GM12878 (cell line): ENCODE results near the gene PRKCQ. TPM values are rescaled to one million over a fixed set of nuclear protein-coding genes. Genes with fewer than 3 reads are reported as not detected.

Experiments
- ATAC-seq: fragments of 200-7000 bp; cut with Tn5 transposase; 3 replicates; pipeline ENCODE4 v1.9.1; 2020; ENCODE audit warnings: mild to moderate bottlenecking, moderate library complexity
- BruUV-seq: library from RNA; stranded (reverse); fragments of 400-500 nt; replicated peaks from 2 replicates; lab custom pipeline; 2021; lab: Mats Ljungman, UMichigan
- CTCF ChIA-PET: fragments of 300-600 bp; sonication (Branson Sonifier 250); formaldehyde crosslinking; extraction: SDS; loops from one replicate; lab custom pipeline; 2021; ENCODE audit warnings: inconsistent platforms; lab: Yijun Ruan, JAX
- POLR2A ChIA-PET: fragments of 350-600 bp; formaldehyde crosslinking; extraction: SDS; loops from one replicate; lab custom pipeline; 2021; ENCODE audit warnings: inconsistent platforms; lab: Charles Lee
- RAD21 ChIA-PET: fragments of 300-600 bp; sonication (Branson Sonifier 250); formaldehyde crosslinking; loops from one replicate; lab custom pipeline; 2023; ENCODE audit warnings: antibody characterized with exemption; ENCODE audit not compliant: unreplicated experiment; lab: Charles Lee
- SMC1A ChIA-PET: fragments of 300-600 bp; sonication (Branson Sonifier 250); formaldehyde crosslinking; loops from one replicate; lab custom pipeline; 2023; ENCODE audit not compliant: unreplicated experiment, uncharacterized antibody; lab: Charles Lee
- DNase-seq: peaks from one replicate; pipeline ENCODE4 v3.0.0-alpha.2; 2011; ENCODE audit warnings: low read depth, low spot score
- FAIRE-seq: peaks from 3 replicates; lab custom pipeline; 2011; peaks lifted over from hg19 to GRCh38; lab: Jason Lieb, UNC
- H2AFZ ChIP-seq: 2 replicates; pipeline ENCODE4 v1.6.0; 2011; ENCODE audit warnings: low read depth, low read length, control low read depth; ENCODE audit not compliant: control insufficient read depth
- H3K27ac ChIP-seq: 2 replicates; pipeline ENCODE4 v1.5.1; 2011; ENCODE audit warnings: control low read depth; ENCODE audit not compliant: control insufficient read depth, insufficient read depth
- H3K27me3 ChIP-seq, 2 experiments: replicated peaks in 1 of 2; 2 replicates each; pipeline versions ENCODE4 v1.6.0 to v1.6.1; 2011; ENCODE audit warnings: low read length in 1 of 2; ENCODE audit not compliant: control insufficient read depth in 2 of 2, insufficient read depth in 2 of 2
- H3K36me3 ChIP-seq, 2 experiments: 2 replicates each; pipeline ENCODE4 v1.5.1; 2011; ENCODE audit warnings: low read length in 1 of 2; ENCODE audit not compliant: control insufficient read depth in 2 of 2, insufficient read depth in 2 of 2
- H3K4me1 ChIP-seq: 2 replicates; pipeline ENCODE4 v1.6.1; 2011; ENCODE audit warnings: mild to moderate bottlenecking, low read length, moderate library complexity, mixed read lengths; ENCODE audit not compliant: control insufficient read depth, insufficient read depth
- H3K4me2 ChIP-seq: 2 replicates; pipeline ENCODE4 v1.6.0; 2011; ENCODE audit warnings: control low read depth; ENCODE audit not compliant: control insufficient read depth, insufficient read depth
- H3K4me3 ChIP-seq: fragments of 200-600 bp; sonication (generic); 2 replicates; pipeline ENCODE4 v1.5.1; 2016
- H3K79me2 ChIP-seq: 2 replicates; pipeline ENCODE4 v1.6.0; 2011; ENCODE audit warnings: low read length; ENCODE audit not compliant: control insufficient read depth, insufficient read depth
- H3K9ac ChIP-seq: 2 replicates; pipeline ENCODE4 v1.8.0; 2011; ENCODE audit warnings: low read length, control low read depth, mixed read lengths; ENCODE audit not compliant: control insufficient read depth, insufficient read depth
- H3K9me3 ChIP-seq: replicated peaks from 3 replicates; pipeline ENCODE4 v1.5.1; 2011; ENCODE audit warnings: mild to moderate bottlenecking, low read length; ENCODE audit not compliant: control insufficient read depth, insufficient read depth
- H4K20me1 ChIP-seq: 2 replicates; pipeline ENCODE4 v1.6.0; 2011; ENCODE audit not compliant: control insufficient read depth, insufficient read depth
- DPF2 ChIP-seq: fragments of 450-650 bp; IDR thresholded peaks from 2 replicates; pipeline ENCODE4 v1.6.1; 2017; ENCODE audit warnings: mild to moderate bottlenecking
- KAT2A ChIP-seq: conservative IDR thresholded peaks from 2 replicates; pipeline ENCODE4 v1.6.1; 2011; ENCODE audit warnings: low read depth, low read length; ENCODE audit not compliant: control insufficient read depth
- MAX ChIP-seq: IDR thresholded peaks from 2 replicates; pipeline ENCODE4 v1.6.1; 2012; ENCODE audit warnings: low read depth, low read length, improper control_type of control experiment
- NFYB ChIP-seq: IDR thresholded peaks from 2 replicates; pipeline ENCODE4 v1.6.1; 2011; ENCODE audit warnings: low read depth, mild to moderate bottlenecking, low read length, improper control_type of control experiment, moderate library complexity; ENCODE audit not compliant: insufficient read depth
- POU2F2 ChIP-seq: IDR thresholded peaks from 3 replicates; pipeline ENCODE4 v1.6.1; 2011; ENCODE audit warnings: low read depth, mild to moderate bottlenecking, low read length, borderline replicate concordance
- RBBP5 ChIP-seq: fragments of 200-600 bp; sonication (generic); conservative IDR thresholded peaks from 2 replicates; pipeline ENCODE4 v1.6.1; 2016
- SREBF2 ChIP-seq: IDR thresholded peaks from 2 replicates; pipeline ENCODE4 v1.6.1; 2012; ENCODE audit warnings: mild to moderate bottlenecking, low read length
- WGBS: methylation state at CpG from one replicate; pipeline ENCODE4 v1.1.6; 2016; ENCODE audit warnings: low lambda C conversion rate; ENCODE audit not compliant: insufficient replicate concordance, insufficient coverage; ENCODE audit errors: missing lambda C conversion rate; 5-methylcytosine and 5-hydroxymethylcytosine counted together
- in situ Hi-C: fragments of 300-500 bp; cut with MboI; formaldehyde crosslinking; loops from 9 replicates; pipeline ENCODE4 v1.14.3; 2018; ENCODE audit warnings: mixed read lengths
- intact Hi-C: fragments of 100-400 bp; cut with micrococcal nuclease; formaldehyde crosslinking; loops from one replicate; pipeline ENCODE4 v1.14.2; 2022; ENCODE audit not compliant: unreplicated experiment
- polyA plus RNA-seq, 11 experiments: library from polyadenylated mRNA; depleted of rRNA in 4 of 11; unstranded in 6 of 11; stranded (reverse) in 5 of 11; fragments of >200 nt; fragmentation: Nextera tagmentation in 4 of 11; fragmentation: Illumina TruSeq in 1 of 11; extraction: Ambion mirVana in 4 of 11; extraction: Trizol in 1 of 11; gene quantifications; 1 replicate in 1 of 11; 2 replicates in 10 of 11; pipeline versions ENCODE4 v1.2.1 to v1.2.3, GENCODE V29; 2011 to 2016; ENCODE audit warnings: inconsistent platforms in 2 of 11, missing spikeins in 2 of 11, low read depth in 1 of 11
- total RNA-seq, 4 experiments: library from RNA; depleted of rRNA in 3 of 4; stranded (reverse); fragments of >200 nt in 3 of 4; fragmentation: Illumina TruSeq in 1 of 4; extraction: Trizol in 1 of 4; gene quantifications; 2 replicates each; pipeline versions ENCODE4 v1.2.1 to v1.2.3, GENCODE V29; 2013 to 2021
- TF ChIP-seq, protein P1 (sequence below): IDR thresholded peaks from 2 replicates; pipeline ENCODE4 v1.6.1; 2012; ENCODE audit warnings: improper control_type of control experiment, low read depth, low read length; ENCODE audit not compliant: insufficient replicate concordance
- TF ChIP-seq, protein P2 (sequence below): fragments of 450-650 bp; IDR thresholded peaks from 2 replicates; pipeline ENCODE4 v1.6.1; 2016; ENCODE audit warnings: mild to moderate bottlenecking

The PRKCQ gene
- total and polyA plus RNA-seq, 10 of the 15 experiments (the other 5 are each of a cell fraction or from before 2014, with no cell fraction given) = 0.26 to 8.9 (median 0.98) TPM

- H3K9me3 ChIP-seq = peaks cover 6% of the 10 kb centered on the region; the same call in 2 of the 3 replicates
- RAD21 ChIA-PET = no interaction called here
- CTCF ChIA-PET = interaction anchor here (1.0 kb wide), 1 partner anchor 11 kb away, joined by 3 read pairs; no protein-coding TSS in a partner anchor
- no TSS peak for BruUV-seq
- H3K4me2 ChIP-seq = no peak overlapping the region
- FAIRE-seq = no peak
- no peak overlapping the region for H2AFZ ChIP-seq
- no peak overlapping the region for H3K27ac ChIP-seq
- H3K9ac ChIP-seq = no peak overlapping the region
- H4K20me1 ChIP-seq = no peaks in the 10 kb centered on the region
- intact Hi-C loops (no loop called here), in situ Hi-C loops (no loop called here)
- POLR2A ChIA-PET = interaction anchor here (0.7 kb wide), 2 partner anchors 22 to 171 kb away, joined by 3 to 6 read pairs; no protein-coding TSS in a partner anchor
- no peak overlapping the region for H3K4me3 ChIP-seq
- H3K4me1 ChIP-seq = no peaks in the 10 kb centered on the region
- SMC1A ChIA-PET = no interaction called here
- 61% methylated on average over 5 of the region's 5 CpGs for WGBS
- H3K27me3 ChIP-seq = peaks cover 0 to 3% of the 10 kb centered on the region in 2 experiments; a peak in 1 of 4 replicates
- TF ChIP-seq POU2F2 = no peak
- TF ChIP-seq MAX = no peak
- no peak for TF ChIP-seq SREBF2
- no peak for TF ChIP-seq KAT2A
- TF ChIP-seq RBBP5 = no peak
- no peak for TF ChIP-seq DPF2
- TF ChIP-seq, protein P1, sequence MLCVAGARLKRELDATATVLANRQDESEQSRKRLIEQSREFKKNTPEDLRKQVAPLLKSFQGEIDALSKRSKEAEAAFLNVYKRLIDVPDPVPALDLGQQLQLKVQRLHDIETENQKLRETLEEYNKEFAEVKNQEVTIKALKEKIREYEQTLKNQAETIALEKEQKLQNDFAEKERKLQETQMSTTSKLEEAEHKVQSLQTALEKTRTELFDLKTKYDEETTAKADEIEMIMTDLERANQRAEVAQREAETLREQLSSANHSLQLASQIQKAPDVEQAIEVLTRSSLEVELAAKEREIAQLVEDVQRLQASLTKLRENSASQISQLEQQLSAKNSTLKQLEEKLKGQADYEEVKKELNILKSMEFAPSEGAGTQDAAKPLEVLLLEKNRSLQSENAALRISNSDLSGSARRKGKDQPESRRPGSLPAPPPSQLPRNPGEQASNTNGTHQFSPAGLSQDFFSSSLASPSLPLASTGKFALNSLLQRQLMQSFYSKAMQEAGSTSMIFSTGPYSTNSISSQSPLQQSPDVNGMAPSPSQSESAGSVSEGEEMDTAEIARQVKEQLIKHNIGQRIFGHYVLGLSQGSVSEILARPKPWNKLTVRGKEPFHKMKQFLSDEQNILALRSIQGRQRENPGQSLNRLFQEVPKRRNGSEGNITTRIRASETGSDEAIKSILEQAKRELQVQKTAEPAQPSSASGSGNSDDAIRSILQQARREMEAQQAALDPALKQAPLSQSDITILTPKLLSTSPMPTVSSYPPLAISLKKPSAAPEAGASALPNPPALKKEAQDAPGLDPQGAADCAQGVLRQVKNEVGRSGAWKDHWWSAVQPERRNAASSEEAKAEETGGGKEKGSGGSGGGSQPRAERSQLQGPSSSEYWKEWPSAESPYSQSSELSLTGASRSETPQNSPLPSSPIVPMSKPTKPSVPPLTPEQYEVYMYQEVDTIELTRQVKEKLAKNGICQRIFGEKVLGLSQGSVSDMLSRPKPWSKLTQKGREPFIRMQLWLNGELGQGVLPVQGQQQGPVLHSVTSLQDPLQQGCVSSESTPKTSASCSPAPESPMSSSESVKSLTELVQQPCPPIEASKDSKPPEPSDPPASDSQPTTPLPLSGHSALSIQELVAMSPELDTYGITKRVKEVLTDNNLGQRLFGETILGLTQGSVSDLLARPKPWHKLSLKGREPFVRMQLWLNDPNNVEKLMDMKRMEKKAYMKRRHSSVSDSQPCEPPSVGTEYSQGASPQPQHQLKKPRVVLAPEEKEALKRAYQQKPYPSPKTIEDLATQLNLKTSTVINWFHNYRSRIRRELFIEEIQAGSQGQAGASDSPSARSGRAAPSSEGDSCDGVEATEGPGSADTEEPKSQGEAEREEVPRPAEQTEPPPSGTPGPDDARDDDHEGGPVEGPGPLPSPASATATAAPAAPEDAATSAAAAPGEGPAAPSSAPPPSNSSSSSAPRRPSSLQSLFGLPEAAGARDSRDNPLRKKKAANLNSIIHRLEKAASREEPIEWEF = no peak
- TF ChIP-seq, protein P2, sequence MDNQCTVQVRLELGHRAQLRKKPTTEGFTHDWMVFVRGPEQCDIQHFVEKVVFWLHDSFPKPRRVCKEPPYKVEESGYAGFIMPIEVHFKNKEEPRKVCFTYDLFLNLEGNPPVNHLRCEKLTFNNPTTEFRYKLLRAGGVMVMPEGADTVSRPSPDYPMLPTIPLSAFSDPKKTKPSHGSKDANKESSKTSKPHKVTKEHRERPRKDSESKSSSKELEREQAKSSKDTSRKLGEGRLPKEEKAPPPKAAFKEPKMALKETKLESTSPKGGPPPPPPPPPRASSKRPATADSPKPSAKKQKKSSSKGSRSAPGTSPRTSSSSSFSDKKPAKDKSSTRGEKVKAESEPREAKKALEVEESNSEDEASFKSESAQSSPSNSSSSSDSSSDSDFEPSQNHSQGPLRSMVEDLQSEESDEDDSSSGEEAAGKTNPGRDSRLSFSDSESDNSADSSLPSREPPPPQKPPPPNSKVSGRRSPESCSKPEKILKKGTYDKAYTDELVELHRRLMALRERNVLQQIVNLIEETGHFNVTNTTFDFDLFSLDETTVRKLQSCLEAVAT = no peak
- TF ChIP-seq NFYB = no peak
- DNase-seq = no peak
- no peaks in the 10 kb centered on the region for H3K79me2 ChIP-seq
- H3K36me3 ChIP-seq = no peaks in the 10 kb centered on the region
- ATAC-seq = no peak
Measured at GRCh38 chr10:6386960-6387359, 193.1 kb downstream of the PRKCQ start.
